ENCODE results near the gene HEXB.
"Not testable (repeated sequence)": the region's sequence is repeated elsewhere in the genome, so short reads cannot be mapped to it uniquely, and the experiment has no call there.

The HEXB gene

DNA sequence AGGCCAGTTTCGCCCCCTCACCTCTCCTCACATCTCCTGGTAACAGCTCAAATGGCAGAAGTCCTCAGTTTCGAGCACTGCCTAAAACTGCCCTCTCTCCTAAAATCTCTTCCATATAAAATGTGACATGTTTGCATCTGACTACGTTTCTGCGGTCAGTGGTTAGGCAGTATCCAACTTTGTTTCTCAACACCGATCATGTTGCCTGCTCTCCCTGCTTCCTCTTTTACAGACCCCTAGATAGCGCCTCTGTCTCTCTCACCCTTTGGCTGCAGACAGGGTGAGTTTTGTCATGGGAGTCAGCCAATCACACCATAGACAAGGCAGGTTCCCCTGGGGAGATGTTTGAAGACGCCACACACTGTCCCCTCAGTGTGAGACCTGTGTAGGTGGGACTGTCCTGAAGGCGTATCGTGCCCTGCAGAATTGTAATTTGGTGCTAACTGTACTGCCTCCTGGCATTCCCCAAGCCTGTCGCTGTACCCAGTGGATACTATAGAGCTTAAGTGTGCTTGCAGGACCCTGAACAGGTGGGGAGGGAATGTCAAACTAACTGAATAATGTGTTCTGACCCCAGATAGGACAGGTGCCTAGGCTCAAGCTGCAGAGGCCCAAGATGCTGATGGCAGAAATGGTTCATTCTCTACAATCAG, 1.1 kb downstream of the HEXB start:
- peak in 18 of 42 donors; percentile 11 to 54 (median 26) for DNase-seq
- intact Hi-C loops (cut with DNase I) = no loop called here

DNA sequence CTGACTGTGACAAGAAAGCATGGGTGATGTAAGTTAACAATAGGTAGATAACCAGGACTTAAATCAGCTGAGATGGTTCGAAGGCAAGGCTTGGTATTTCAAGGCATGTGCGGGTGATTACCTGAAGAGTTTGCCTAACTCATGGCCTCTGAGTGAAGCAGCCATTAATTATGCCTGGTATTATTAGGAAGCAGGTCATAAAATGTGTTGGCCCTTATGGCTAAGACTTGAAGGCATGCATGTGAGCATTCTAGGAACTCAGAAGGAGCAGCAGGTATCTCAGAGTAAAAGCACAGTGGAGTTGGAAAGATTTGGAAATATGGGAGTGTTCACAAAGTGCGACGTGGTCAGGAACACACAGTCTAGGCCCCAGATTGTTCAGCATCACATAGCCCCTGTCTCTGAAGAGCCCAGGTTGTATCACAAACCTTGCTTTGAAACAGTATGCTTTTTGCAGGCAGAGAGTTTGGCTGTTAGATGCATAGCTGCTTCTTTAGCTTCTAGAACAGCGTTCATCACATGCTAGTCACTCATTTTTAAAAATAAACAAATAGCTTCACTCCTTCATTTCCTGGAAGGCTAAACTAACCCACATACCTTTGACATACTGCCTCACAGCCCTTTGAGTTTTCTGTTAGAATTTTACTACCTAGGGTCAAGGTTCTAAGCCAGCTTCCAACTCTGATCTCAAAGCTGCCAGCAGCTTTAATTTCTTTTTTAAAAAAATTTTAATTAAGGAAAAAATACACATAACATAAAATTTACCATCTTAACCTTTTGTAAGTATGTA, 2.1 kb downstream of the HEXB start:
- intact Hi-C loops (cut with DNase I) = no loop called here
- DNase-seq = no peak

- no peak for DNase-seq
These were observed 8.2 kb downstream of the HEXB start for GRCh38 chr5:74693191-74693590.

GRCh38 chr5:74717596-74717995, 32.6 kb downstream of the HEXB start:
- intact Hi-C loops (cut with DNase I) = no loop called here
- no peak for DNase-seq

More at GRCh38 chr5:74693191-74693590, 8.2 kb downstream of the HEXB start:
- intact Hi-C loops (cut with DNase I) = no loop called here

GRCh38 chr5:74722271-74722670, 37.2 kb downstream of the HEXB start:
- no peak for DNase-seq
- intact Hi-C loops (cut with DNase I) = no loop called here

DNA sequence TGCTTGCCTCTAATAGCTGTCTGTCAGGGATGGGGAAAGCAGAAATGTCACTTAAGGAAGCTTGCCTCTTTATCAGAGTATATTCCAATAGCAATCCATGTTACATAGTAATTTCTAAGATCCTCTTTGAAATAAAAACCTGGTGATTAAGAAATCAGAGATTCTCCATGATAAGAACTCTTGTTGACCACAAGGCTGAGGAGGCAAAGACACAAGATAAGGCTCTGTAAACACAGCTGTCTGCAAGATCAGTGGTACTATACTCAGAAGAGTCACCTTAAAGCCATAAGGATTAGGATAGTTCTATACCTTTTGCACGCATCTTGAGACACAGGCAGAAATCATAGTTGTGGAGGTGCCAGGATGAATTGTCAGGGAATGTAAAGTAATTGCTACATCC, 40.3 kb downstream of the HEXB start:
- intact Hi-C loops (cut with DNase I) = no loop called here
- no peak for DNase-seq

GRCh38 chr5:74736759-74737158, 51.7 kb downstream of the HEXB start:
- intact Hi-C loops (cut with DNase I) = no loop called here
- DNase-seq = peak in 25 of 42 donors; percentile 8 to 60 (median 27)

DNA sequence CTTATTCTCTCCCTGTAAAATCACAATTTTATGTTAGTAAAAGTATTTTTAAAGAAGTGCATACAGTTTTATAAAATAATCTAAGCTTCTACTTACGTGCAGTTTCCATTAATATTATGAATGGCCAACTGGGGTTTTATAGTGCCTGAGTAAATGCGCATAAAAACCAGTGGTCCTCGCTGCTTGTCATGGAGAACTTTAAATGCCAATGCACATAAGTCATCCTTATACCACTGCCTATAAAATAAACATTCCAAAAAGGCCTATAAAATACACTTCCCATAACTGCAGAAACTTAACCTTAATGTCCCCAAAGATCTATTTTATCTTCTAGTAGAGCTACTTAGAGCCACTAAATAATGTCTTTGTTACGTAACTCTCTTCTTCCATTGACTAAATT, 53.4 kb downstream of the HEXB start:
- DNase-seq = no peak
- intact Hi-C loops (cut with DNase I) = no loop called here

DNA sequence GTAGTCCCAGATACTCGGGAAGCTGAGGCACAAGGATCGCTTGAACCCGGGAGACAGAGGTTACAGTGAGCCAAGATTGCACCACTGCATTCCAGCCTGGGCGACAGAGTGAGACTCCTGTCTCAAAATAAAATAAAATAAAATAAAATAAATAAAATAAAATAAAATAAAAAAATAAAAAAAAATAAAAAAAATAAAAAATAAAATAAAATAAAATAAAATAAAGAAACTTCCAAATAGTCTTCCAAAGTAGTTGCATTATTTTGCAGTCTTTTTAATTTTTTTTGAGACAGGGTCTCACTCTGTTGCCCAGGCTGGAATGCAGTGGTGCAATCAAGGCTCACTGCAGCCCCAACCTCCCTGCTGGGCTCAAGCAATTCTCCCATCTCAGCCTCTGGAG, 63.7 kb downstream of the HEXB start:
- DNase-seq; intact Hi-C loops (cut with DNase I): not testable (repeated sequence)

GRCh38 chr5:74761241-74761640, 76.2 kb downstream of the HEXB start:
- no peak for DNase-seq
- intact Hi-C loops (cut with DNase I) = loop anchor here (10.0 kb wide), 3 partner anchors 86 to 154 kb away; partner anchors contain the start of gene FAM169A

- intact Hi-C loops (cut with DNase I) = loop anchor here (10.0 kb wide), 3 partner anchors 88 to 152 kb away; partner anchors contain the start of gene FAM169A
- DNase-seq = peak in 1 of 42 donors; percentile 11
These were observed 77.6 kb downstream of the HEXB start for GRCh38 chr5:74762599-74762998.

DNA sequence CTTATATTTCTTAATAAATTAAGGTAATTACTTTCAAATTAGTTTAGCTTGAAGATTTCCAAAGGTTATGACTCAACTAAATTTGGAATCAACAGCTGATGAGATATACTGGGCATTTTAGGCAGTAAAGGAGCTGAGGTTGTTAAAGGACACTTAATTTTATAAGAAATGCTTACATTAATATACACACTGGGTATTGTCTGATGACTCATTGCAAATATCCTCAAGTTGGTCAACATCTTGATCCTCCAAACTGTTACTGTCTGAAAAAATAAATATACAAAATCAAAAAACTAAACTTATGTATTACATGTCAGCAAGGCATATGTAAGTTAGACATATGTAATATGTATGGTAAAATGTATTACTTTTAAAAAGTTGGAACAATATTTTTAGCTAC, 78.5 kb downstream of the HEXB start:
- no peak for DNase-seq
- intact Hi-C loops (cut with DNase I) = loop anchor here (10.0 kb wide), 3 partner anchors 89 to 151 kb away; partner anchors contain the start of gene FAM169A

DNA sequence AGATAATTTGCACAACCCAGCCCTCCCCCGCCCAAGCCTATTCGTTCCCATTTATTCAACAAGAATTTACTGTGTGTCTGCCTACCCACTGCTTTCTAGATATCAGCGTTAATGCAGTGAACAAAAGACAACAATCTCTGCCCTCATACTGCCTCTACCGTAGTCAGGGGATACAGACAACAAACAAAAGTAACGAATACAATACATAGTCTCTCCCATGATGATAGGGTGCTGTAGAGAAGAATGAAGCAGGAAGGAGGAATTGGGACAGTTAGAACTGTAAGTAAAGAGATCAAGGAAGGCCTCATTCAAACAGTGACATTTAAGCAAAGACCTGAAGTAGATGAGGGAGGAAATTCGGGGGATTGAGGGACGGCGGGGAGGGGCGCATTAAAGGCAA, 80.2 kb downstream of the HEXB start:
- intact Hi-C loops (cut with DNase I) = loop anchor here (10.0 kb wide), 3 partner anchors 90 to 150 kb away; partner anchors contain the start of gene FAM169A
- no peak for DNase-seq

- DNase-seq = no peak
- intact Hi-C loops (cut with DNase I) = loop anchor here (10.0 kb wide), 3 partner anchors 91 to 149 kb away; partner anchors contain the start of gene FAM169A
These were observed 80.9 kb downstream of the HEXB start for GRCh38 chr5:74765929-74766328.

GRCh38 chr5:74766418-74766848, 81.4 kb downstream of the HEXB start:
- intact Hi-C loops (cut with DNase I) = loop anchor here (10.0 kb wide), 3 partner anchors 92 to 148 kb away; partner anchors contain the start of gene FAM169A

DNA sequence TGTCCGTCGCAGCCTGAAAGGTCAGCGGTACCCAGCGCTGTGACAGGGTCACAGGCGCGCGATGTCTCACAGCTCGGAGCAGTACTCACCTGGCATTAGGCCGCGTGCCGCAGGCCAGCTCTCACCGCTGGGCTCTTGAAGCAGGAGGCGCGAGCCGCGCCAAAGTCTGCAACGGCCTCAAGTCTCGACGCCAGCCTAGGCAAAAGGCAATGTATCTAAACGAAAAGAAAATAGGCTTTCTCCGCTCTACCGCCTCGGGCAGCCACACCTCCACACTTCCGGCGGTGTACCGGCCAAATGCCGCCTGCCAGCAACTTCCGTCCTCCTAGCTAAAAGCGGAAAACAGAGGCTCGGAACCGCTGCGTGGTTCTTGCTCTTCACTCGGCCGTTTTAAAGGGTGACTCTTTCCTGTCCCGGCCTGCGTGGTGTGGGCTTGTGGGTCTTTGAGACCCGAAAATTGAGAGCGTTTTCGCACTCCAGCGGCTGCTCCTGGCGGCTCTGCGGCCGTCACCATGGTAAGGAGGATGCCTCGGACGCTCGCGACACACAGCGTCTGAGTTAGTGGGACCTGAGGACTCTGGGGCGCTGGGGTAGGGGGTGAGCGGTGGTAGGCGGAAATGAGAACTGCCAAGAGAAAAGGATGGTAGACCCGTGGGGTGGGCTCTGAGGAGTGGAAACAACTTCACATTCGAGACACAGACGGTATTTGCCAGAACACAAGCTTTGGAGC, 82.0 kb downstream of the HEXB start, which contains the start of the genes GFM2 and NSA2:
GFM2 (minus strand) TSS at position 269 of the 730 bp plus-strand sequence. CDS start 3,375 bp downstream, outside the sequence.
NSA2 (plus strand) TSS at position 401 of the 730 bp plus-strand sequence; CDS start at position 513, 112 bp downstream.
- DNase-seq = peak; percentile 84 to 99 (median 96)
- intact Hi-C loops (cut with DNase I) = loop anchor here (10.0 kb wide), 3 partner anchors 92 to 148 kb away; partner anchors contain the start of gene FAM169A

More at GRCh38 chr5:74766418-74766848, 81.4 kb downstream of the HEXB start:
- DNase-seq = peak in 1 of 42 donors; percentile 30

DNA sequence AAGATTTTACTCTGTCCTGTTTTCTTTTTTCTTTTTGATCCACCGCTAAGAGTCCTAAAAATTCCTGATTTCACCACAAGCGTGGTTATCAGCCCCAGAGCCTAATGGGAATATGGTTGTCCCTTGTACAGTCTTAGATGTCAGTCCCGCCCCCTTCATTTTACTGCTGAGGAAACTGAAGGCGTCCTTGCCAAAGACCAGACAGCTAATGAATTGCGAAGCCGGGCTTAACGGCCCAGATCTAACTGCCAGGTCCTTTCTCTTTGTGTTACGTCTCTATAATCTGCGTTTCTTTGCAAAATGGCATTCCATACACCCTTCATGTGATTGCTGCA, 82.5 kb downstream of the HEXB start:
- DNase-seq = peak in 19 of 42 donors; percentile 11 to 67 (median 32)
- intact Hi-C loops (cut with DNase I) = loop anchor here (10.0 kb wide), 3 partner anchors 93 to 147 kb away; partner anchors contain the start of gene FAM169A

All from head of caudate nucleus (tissue), 42 donors.